ENCODE data around the gene CDH12.

CDH12 gene

DNA sequence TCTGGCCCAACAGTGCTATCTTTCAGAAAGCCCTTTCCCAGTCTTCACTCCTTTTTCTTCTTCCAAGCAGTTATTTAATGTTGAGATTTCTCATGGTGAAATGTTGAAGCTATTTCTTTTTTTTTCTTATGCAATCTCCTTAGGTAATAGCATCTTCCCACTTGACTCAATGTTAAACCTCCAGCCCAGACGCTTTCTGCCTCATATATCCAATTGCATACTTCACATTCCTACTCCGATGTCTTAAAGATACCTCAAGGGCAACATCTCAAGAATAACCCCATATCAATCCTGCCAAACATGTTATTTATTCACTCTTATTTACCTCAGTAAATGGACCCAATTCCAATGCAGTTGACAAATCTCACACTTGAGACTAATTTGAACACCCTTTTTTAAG lies 187.3 kb downstream of the CDH12 start:
- Histone ChIP-seq H3K27ac (ENCODE audit: low read depth, low read length, poor library complexity, severe bottlenecking) (no peak overlapping the region), H3K9me2 (ENCODE audit: low read depth, low read length) (no peaks in the 10 kb centered on the region), H3K4me2 (ENCODE audit: low read length) (no peak overlapping the region), H3F3A (ENCODE audit: insufficient read depth, low read length) (no peaks in the 10 kb centered on the region), H2AFZ (ENCODE audit: low read length) (no peak overlapping the region), H4K20me1 (ENCODE audit: insufficient read depth, low read length) (no peaks in the 10 kb centered on the region), H3K9ac (ENCODE audit: low read length) (no peak overlapping the region), H3K36me3 (ENCODE audit: insufficient read depth, low read length) (no peaks in the 10 kb centered on the region), H3K4me3 (ENCODE audit: low read depth, low read length, poor library complexity, severe bottlenecking) (no peak overlapping the region), H3K9me3 (ENCODE audit: low read length) (no peaks in the 10 kb centered on the region), H3K79me2 (ENCODE audit: insufficient read depth, low read length) (no peaks in the 10 kb centered on the region), H3K4me1 (ENCODE audit: insufficient read depth, low read length, severe bottlenecking) (no peaks in the 10 kb centered on the region), H3K27me3 (ENCODE audit: insufficient read depth, low read length) (no peaks in the 10 kb centered on the region)
- TF ChIP-seq CTCF (IDR thresholded peaks at IDR 0.05; ENCODE audit: low read length): no peak
- no peak for TF ChIP-seq EZH2 (IDR thresholded peaks at IDR 0.05; ENCODE audit: borderline replicate concordance, low read length)

GRCh38 chr5:22663134-22663533 lies 190.0 kb downstream of the CDH12 start:
- Histone ChIP-seq H3K9me3 (ENCODE audit: low read length) (no peaks in the 10 kb centered on the region), H3K27ac (ENCODE audit: low read depth, low read length, poor library complexity, severe bottlenecking) (no peak overlapping the region), H3K79me2 (ENCODE audit: insufficient read depth, low read length) (no peaks in the 10 kb centered on the region), H3K4me2 (ENCODE audit: low read length) (no peak overlapping the region), H2AFZ (ENCODE audit: low read length) (no peak overlapping the region), H3K9me2 (ENCODE audit: low read depth, low read length) (no peaks in the 10 kb centered on the region), H3K4me1 (ENCODE audit: insufficient read depth, low read length, severe bottlenecking) (no peaks in the 10 kb centered on the region), H3K9ac (ENCODE audit: low read length) (no peak overlapping the region), H3K27me3 (ENCODE audit: insufficient read depth, low read length) (no peaks in the 10 kb centered on the region), H3K36me3 (ENCODE audit: insufficient read depth, low read length) (no peaks in the 10 kb centered on the region), H3K4me3 (ENCODE audit: low read depth, low read length, poor library complexity, severe bottlenecking) (no peak overlapping the region), H3F3A (ENCODE audit: insufficient read depth, low read length) (no peaks in the 10 kb centered on the region), H4K20me1 (ENCODE audit: insufficient read depth, low read length) (no peaks in the 10 kb centered on the region)
- no peak for TF ChIP-seq CTCF (IDR thresholded peaks at IDR 0.05; ENCODE audit: low read length)
- no peak for TF ChIP-seq EZH2 (IDR thresholded peaks at IDR 0.05; ENCODE audit: borderline replicate concordance, low read length)

GRCh38 chr5:22662391-22662790 lies 190.8 kb downstream of the CDH12 start:
- no peaks in the 10 kb centered on the region for H3K9me3 ChIP-seq (ENCODE audit: low read length)
- no peak overlapping the region for H3K4me2 ChIP-seq (ENCODE audit: low read length)
- no peak overlapping the region for H2AFZ ChIP-seq (ENCODE audit: low read length)
- H4K20me1 ChIP-seq (ENCODE audit: insufficient read depth, low read length): no peaks in the 10 kb centered on the region
- H3K27ac ChIP-seq (ENCODE audit: low read depth, low read length, poor library complexity, severe bottlenecking): no peak overlapping the region
- TF ChIP-seq EZH2 (IDR thresholded peaks at IDR 0.05; ENCODE audit: borderline replicate concordance, low read length) (no peak), CTCF (IDR thresholded peaks at IDR 0.05; ENCODE audit: low read length) (no peak)
- no peak overlapping the region for H3K4me3 ChIP-seq (ENCODE audit: low read depth, low read length, poor library complexity, severe bottlenecking)
- H3K79me2 ChIP-seq (ENCODE audit: insufficient read depth, low read length): no peaks in the 10 kb centered on the region
- H3K9me2 ChIP-seq (ENCODE audit: low read depth, low read length): no peaks in the 10 kb centered on the region
- H3K4me1 ChIP-seq (ENCODE audit: insufficient read depth, low read length, severe bottlenecking): no peaks in the 10 kb centered on the region
- no peaks in the 10 kb centered on the region for H3K36me3 ChIP-seq (ENCODE audit: insufficient read depth, low read length)
- no peaks in the 10 kb centered on the region for H3K27me3 ChIP-seq (ENCODE audit: insufficient read depth, low read length)
- H3F3A ChIP-seq (ENCODE audit: insufficient read depth, low read length): no peaks in the 10 kb centered on the region
- H3K9ac ChIP-seq (ENCODE audit: low read length): no peak overlapping the region

Data from OCI-LY1 (cell line).